Measurements from ENCODE around the gene MAPK9. TPM values are rescaled to one million over a fixed set of nuclear protein-coding genes. Genes with fewer than 3 reads are reported as not detected.
"Not testable (repeated sequence)": the region's sequence is repeated elsewhere in the genome, so short reads cannot be mapped to it uniquely, and the experiment has no call there.

MAPK9 gene
- total RNA-seq, 1 donor from 2014 or later, result 40.5 TPM

DNA sequence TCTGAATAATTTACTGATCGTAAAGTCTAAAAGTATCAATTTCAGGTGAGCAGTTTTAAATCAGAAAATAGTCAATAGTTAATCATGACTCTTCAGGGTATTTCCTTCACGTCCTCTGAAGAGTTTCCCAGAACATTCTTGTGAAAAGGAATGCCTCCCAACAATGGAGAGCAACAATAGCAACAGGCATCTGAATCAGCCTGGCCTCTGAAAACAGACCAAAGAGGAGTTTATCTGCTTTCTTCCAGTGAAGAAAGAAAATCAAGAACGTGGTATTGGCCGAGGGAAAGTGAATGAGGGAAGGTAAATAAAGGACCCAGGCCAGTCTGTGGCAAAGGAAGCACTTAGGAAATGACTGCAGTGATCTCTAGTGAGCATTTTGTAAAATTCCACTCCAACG lies 56.8 kb downstream of the MAPK9 start:
- DNase-seq (ENCODE audit: low spot score), result no peak

DNA sequence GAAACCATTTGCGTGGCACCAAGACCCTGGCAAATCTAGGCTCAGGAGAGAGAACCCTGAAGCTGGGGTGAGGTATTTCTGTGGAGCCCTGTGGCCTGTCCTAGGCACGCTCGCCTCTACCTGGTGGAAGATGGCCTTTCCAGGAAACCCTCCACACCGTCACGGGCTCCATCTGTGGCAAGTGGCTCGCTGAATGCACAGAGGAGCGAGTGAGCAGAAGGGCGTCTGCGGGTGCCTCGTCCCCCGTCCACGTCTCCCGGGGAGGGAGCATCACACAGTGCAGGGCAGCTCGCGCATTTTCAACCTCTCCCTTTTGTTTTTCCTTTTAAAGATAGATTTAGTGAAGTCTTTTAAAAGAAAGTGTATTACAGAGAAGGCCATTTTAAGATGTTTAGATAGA lies 57.6 kb downstream of the MAPK9 start:
- DNase-seq (ENCODE audit: low spot score), result no peak

DNA sequence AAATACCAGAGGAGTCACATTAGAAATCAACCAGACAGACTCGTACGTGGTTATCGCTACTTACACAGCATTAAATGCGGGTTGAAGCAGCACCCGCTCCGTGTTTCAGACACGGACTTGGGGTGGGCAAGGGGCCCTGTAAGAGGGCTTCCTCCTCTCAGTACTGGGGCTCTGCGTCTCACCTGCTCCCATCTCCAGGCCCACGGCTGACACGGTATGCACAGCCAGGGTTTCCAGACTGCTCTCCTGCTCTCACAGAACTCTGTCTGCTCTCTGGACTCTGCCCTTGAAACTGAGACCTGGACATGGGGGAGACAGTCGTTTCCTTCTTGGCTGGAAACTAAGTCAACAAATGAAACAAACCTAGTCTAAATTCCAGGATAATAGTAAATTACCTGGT lies 58.2 kb downstream of the MAPK9 start:
- no peak for DNase-seq (ENCODE audit: low spot score)

DNA sequence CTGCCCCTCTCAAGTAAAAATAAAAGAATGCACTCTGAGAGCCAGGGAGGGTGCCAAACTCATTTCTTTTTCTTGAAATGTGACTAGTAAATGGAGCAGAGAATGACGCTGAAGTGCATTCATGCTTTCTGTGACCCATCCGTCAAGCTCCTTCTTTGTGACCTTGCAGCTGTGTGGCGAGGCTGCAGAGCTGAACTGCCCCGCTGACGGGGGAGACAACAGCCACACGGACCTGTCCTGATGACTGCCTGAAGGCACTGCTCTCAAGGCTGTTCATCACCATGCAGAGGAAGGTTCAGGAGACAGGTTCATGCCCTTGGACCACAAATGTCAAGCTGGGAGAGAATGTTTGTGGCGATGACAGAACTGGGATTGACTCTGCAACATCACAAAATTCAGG lies 61.9 kb downstream of the MAPK9 start:
- DNase-seq (ENCODE audit: low spot score), result no peak

DNA sequence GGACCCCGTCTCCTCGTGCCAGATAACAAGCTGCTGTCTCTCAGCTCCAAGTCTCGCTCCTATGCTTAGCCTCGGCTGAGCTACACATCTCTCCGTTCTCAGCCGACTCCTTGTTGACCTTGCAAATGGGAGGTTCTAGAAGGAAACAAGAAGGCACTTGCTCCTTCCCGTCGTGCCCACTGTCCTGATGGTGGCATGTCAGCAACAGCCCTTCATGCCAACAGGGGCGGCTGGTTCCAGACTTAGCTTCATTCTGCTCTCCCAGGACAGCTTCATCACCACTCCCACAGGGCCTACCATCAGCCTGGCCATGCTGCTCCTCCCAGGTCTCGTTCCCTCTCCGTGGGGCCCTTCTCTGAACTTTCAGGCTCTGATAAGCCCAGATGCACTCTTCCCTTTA lies 69.8 kb downstream of the MAPK9 start:
- DNase-seq (ENCODE audit: low spot score), result no peak

DNA sequence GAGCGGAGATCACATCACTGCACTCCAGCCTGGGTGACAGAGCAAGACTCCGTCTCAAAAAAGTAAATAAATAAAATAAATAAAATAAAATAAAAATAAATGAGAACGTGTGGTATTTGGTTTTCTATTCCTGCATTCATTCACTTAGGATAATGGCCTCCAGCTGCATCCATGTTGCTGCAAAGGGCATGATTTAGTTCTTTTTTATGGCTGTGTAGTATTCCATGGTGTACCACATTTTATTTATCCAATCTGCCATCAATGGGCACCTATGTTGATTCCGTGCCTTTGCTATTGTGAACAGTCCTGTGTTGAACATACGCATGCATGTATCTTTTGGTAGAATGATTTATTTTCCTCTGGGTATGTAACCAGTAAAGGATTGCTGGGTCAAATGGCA lies 74.1 kb downstream of the MAPK9 start:
- no peak for DNase-seq (ENCODE audit: low spot score)

DNA sequence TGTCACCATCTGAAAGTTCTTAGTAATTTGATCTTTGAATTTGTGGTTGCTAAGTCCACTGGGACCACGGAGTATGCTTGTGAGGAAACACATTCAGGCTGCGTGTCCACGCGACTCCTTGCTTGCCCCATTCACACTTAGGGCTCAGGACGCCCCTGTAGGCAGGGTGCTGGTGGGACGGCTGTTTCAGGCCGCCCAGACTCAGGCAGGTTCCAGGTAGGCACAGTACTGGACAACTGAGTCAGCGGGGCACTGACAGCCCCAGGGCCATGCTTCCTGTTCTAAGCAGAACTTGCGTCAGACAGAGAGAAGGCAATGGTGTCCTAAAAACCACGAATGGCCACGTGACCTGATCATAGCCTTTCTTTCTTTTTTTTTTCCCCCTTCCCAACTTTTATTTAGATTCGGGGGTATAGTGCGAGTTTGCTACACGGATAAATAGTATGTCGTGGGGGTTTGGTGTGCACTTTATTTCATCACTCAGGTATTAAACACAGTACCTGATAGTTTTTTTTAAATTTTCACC lies 75.2 kb downstream of the MAPK9 start:
- DNase-seq (ENCODE audit: low spot score), result no peak

DNA sequence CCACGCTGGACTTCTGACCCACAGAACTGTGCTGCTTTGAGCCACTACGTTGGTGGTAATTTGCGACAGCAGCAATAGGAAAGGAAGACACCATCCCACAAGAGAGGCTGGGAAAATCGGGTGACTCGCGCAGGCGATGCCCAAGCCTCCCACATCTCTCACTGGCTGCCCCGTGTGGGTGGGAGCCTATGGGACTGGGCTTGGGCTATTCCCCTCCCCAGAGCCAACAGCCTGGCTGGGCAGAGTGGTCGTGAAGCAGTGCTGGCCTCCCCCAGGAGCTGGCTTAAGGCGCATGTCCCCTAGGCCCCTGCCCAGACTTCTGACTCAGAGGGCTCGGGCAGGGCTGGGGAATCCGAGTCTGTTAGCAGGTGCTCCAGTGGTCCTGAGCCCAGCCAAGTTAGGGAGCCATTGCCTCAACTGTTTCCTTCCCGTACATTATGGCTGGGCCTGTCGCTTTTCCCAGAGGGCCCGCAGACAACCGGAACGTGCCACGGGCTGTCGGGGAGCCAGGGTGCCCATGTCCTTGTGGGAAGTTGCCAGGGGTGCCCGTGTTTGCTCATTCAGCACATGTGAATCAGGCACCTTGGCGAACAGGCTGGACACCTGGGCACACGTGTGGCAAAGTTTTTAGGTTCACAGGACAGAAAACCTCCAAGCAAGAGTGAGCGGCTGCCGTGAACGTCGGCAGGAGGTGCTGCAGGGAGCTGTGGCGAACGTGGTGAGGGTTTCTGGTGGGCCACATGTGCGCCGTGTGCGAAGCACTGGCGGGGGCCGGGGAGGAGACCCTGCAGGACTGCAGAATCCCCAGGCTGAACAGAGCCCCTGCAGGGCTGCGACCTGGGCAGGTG lies 75.9 kb downstream of the MAPK9 start:
- no peak for DNase-seq (ENCODE audit: low spot score)

DNA sequence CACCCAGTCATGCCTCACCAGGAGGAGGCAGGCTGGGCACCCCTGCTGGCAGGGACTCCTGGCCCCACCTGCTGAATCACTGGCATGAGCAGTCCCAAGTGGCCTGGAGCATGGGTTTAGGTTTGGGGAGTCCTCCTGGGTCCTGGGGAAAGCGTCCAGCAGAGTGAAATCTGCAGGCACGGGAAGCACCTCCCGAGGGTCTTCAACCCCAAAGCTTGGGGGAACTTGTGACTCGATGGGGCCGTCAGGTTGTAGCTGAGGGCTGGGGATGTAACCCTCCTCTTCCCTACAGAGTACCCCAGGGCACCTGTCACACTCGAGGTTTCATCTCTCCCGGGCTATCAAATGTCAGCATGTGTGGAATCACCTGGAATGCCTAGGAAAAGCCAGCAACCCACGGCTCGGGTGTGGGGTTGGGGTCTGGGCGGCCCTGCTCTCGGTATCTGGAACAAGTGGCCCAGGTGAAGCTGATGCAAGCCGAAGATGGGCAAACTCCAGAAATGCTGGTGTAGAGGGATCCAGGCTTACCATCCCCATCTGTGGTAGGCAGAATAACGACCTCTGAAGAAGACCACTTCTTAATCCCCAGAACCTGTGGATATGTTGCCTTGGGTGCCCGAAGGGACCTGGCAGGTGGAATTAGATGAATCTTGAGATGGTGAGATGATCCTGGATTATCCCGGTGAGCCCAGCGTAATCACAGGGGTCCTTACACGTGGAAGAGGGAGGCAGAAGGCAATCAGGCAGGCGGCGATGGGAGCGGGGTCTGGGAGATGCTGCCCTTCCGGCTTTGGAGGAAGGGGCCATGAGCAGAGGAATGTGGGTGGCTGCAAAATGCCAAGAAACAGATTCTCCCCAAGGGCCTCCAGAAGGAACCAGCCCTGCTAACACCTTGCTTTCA lies 76.8 kb downstream of the MAPK9 start:
- DNase-seq (ENCODE audit: low spot score), result no peak

DNA sequence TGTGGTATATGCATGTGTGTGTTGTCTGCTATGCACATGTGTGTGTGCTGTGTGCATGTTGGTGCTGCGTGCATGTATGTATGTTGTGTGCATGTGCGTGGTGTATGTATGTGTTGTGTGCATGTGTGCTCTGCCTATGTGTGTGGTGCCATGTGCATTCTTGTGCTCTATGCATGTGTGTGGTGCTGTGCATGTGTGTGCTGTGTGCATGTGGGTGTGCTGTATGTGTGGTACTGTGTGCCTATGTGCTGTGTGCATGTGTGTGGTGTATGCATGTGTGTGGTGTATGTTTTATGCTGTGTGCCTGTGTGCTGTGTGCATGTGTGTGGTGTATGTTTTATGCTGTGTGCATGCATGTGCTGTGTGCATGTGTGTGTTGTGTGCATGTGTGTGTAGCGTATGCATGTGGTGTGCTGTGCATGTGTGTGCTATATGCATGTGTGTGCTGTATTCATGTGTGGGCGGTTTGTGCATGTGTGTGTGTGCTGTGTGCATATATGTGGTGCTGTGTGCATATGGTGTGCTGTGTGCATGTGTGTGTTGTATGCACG lies 78.2 kb downstream of the MAPK9 start:
- DNase-seq (ENCODE audit: low spot score), result no peak

DNA sequence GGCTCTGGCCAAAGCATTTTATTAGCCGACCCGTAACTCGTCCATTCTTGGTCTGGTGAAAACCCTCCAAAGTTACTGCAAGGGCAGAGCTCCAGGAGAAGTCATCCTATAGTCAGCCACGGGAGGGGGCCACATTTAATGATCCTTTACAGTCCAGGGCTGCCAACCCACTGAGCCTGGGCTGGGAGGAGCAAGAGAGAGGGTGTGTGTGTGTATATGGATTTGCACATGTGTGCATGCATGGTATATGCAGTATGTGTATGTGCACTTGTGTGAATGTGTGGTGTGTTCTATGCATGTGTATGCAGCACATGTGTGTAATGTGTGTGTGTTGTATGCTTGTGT lies 78.7 kb downstream of the MAPK9 start:
- no peak for DNase-seq (ENCODE audit: low spot score)

DNA sequence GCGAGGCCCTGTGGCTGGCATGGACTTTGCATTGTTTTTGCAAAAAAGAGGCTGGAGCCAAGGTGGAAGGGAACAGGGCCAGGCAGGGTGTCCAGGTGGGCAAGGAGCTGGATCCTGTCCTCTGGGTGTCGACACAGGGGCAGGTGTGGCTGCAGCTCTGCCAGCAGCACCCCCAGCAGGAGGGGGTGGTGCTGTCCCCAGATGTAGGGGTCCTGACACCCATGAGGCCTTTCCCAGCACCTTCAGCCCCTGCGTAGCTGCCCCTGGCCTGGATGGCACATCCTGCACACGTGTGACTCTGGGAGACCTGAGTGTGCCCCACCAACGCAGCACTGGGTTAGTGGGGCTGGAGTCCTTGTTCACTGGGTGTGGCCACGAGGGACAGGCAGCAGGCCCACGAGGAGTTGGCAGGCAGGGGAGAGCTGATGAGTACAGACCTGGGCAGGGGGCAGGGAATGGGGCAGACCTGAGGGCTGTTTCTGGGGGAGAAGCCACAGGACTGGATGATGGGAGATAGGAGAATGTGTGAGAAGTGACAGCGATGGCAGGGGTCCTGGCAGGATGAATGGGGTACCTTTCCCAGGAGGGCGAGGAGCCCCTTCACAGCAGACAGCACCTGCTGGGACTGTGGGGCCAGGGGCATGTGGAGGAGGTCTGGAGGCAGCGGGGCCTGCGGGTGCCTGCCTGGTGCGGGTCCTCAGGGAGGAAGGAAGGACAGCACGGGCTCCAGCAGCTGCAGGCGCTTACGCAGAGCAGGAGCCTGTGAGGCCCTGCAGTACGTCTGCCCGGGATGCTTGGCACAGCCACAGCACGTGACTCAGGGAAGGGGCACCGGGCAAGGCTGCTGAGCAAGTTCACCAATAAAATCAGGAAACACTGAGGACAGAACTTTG lies 79.3 kb downstream of the MAPK9 start:
- no peak for DNase-seq (ENCODE audit: low spot score)

DNA sequence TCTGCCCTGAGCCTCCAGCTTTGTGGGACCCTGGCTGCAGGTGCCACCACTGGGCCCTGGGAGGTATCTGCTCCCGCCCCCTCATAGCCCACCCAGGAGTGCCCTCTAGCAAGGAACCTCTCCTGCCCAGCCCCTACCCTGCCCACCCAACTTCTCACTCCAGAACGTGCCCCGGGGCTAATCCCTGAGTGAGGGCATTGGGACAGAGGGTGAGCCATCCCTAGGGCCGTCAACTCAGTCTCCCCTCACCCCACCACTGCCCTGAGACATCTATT lies 80.2 kb downstream of the MAPK9 start:
- no peak for DNase-seq (ENCODE audit: low spot score)

DNA sequence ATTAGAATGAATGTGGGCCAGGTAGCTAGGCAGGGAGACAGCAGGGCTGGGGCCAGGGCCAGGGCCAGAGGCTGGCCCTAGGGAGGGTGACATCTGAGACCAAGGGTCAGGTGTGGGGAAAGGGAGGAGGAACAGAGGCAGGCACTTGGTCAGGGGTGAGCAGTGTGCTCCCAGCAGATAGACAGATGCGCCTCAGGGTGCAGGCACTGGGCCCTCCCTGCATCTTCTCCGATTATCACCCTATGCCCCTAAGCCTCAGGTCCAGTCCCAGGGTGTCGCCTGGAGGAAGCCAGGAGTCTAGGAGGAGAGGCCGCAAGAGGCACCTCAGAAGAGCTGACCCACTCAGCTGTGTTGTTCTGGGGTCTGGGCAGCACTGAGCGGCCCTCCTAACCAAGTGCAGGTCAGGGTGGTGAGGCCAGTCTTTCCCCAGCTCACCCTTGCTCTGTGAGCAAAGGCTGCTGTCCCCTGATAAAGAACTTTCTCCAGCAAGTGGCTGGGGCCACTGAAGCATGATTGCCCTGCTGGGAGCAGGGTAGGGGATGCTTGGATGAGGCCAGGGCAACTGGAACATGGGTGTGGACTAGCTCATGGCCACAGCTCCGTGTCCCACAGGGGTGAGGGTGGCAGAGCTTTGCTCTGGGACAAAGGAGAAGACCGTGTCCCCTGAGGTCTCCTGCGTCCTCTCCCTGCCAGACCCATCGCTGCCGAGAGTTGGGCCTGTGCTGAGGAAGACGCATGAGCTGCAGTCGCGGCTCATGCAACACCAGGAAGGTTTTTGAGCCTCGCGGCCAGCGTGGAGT lies 80.7 kb downstream of the MAPK9 start:
- no peak for DNase-seq (ENCODE audit: low spot score)

DNA sequence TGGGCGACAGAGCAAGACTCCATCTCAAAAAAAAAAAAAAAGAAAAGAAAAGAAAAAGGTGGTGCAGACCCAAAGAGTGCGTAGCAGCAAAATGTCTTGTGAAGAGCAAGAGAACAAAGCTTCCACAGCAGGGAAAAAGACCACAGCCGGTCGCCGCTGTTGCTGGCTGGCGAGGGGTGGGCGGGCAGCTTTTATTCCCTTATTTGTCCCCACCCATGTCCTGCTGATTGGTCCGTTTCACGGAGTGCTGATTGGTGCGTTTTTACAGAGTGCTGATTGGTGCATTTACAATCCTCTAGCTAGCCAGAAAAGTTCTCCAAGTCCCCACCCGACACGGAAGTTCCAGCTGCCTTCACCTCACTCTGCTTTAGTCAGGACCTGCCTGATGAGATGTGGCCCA lies 81.8 kb downstream of the MAPK9 start:
- DNase-seq (ENCODE audit: low spot score), result not testable (repeated sequence)

DNA sequence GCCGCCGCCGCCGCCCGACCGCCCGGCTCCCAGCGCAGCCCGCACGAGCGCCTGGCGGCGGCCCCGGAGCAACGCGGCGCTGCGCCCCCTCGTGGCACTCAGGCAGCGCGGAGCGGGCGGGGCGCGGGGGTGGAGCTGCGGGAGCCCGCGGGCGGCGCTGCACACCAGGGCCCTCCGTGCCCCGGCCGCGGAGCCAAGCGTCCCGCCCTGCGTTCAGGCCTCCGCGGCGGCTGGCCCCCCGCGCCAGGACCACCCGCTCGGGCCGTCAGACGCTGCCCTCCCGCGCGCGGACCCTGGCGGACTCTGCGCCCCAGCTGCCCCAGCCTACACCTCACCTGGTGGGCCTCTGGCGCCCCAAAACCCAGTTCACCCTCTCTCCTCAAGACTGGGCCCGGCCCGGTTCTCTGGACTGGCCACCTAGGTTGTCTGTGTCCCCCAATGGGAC lies 82.7 kb downstream of the MAPK9 start, which contains the start of gene RASGEF1C:
Gene RASGEF1C, minus strand, starts transcription at position 75 of the 445 bp plus-strand sequence. CDS start 71,159 bp downstream, outside the sequence.
- no peak for DNase-seq (ENCODE audit: low spot score)

DNA sequence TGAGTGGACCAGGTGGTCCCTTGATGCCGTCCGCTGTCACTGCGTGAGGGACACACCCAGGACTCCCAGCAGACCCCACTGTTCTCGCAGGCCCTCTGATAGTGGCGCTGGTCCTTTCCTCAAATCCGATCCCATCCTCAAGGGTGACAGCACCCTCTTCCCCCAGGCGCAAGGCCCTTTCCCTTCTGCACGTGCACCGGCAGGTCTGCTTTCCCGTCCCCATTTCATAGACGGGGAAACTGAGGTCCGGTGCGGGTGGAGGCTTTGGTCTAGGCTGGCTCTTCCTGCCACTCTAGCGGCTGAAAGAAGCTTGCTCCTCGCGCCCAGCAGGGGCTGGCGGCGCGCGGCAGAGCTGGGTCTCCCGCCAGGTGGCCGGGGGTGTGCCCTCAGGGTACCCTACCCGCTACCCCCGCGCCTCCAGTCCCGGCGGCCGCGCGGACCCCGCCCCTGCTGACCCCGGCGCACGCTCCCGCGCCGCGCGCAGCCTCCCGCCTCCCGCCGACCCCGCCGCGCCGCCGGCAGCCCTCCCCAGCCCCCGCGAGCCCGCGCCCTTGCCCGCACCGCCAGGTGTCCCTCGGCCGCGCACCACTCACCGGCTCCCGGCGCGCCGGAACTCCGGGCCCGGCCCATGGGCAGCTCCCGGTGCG lies 83.3 kb downstream of the MAPK9 start:
- DNase-seq (ENCODE audit: low spot score), result no peak

DNA sequence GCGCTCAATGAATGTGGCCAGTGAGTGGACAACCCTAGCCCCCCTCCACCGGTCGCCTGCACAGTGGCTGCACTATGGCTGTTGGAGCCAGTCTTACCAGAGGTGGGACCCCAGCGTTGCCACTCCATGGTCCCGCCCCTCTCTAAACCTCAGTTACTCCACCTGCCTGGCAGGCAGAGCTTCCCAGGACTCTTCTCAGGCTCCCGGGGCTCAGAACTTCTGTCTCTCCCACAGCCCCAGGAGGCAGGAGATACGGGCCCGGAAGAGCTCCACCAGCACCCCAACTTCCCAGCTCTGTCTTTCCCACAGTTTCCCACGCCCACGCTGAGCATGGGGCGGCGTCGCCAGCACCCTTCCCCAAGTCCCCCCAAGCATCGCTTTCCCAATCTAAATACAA lies 83.8 kb downstream of the MAPK9 start:
- DNase-seq (ENCODE audit: low spot score), result no peak

DNA sequence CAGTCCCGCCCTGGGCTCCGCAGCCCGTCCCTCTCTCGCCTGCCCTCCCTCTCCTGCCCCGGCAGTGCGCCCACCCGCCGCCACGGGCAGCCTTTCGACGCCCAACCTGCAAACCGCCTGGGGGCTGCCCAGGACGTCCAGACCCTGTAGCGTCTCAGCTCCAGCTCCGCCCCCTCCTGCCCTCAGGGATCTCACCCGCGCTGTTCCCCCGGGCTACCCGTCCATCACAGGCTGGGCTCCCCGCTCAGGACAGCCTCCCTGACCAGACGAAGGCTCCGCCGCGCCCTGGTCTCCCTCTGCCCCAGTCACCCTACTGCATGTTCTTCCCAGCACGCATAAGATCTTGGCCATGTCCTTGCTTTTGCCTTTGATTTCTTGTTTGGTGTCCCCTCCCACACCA lies 84.3 kb downstream of the MAPK9 start:
- no peak for DNase-seq (ENCODE audit: low spot score)

DNA sequence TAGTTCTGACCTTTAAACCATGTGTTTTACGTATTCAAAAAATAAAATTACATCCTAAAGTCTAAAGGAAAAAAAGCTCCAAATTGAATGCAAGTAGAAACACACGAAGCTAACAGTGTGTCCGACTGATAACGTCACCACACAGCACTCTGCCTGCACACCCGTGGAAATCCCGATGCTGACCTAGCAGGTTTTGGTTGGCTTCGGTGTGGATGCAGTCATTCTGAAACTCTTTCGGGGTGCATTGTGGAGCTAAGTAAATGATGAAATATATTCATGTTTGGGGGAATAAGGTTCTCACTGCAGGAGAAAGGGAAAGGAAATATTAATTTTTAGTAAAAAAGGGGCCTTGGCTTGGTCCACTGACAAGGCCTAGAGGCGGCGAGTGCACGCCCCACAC lies 84.9 kb downstream of the MAPK9 start:
- no peak for DNase-seq (ENCODE audit: low spot score)
